Astrocyte (in vitro differentiated cells and primary cell): ENCODE results near the gene PBXIP1.

ENCODE experiments used
- EZH2 ChIP-seq: IDR thresholded peaks from 2 replicates; pipeline ENCODE4 v1.6.1; 2012; ENCODE audit warnings: mild to moderate bottlenecking, low read length, inconsistent platforms; ENCODE audit not compliant: insufficient read depth
- TF ChIP-seq, protein P1 (sequence below): IDR thresholded peaks from 2 replicates; pipeline ENCODE4 v1.5.1; 2011; ENCODE audit warnings: low read depth, mild to moderate bottlenecking, inconsistent platforms, low read length, moderate library complexity; ENCODE audit not compliant: insufficient read depth

DNA sequence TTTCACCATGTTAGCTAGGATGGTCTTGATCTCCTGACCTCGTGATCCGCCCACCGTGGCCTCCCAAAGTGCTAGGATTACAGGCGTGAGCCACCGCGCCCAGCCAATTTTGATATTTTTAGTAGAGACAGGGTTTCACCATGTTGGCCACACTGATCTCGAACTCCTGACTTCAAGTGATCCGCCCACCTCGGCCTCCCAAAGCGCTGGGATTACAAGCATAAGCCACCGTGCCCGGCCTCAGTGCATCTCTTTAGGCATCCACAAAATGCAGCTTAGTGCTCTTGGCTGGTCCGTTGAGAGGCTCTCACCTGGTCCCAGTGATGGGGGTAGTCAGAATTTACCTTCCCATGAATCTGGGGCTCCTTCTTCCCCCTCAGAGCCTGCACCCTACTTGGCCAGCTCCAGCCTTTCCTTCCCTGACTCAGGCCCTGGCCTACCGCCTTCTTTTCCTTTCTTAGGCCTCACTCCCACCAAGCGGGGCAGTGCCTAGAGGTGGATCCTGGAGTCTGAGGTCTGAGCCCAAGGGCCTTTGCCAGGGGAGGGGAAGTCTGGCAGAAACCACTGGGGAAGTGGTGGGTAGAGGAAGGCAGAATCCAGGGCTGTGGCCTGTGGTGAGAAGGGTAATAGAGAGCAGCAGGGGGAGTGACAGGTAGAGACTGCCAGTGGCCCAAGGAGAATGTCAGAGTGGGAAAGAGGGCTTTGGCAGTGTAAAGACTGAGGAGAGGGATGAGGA lies 41.2 kb upstream of the PBXIP1 start:
- TF ChIP-seq, protein P1, sequence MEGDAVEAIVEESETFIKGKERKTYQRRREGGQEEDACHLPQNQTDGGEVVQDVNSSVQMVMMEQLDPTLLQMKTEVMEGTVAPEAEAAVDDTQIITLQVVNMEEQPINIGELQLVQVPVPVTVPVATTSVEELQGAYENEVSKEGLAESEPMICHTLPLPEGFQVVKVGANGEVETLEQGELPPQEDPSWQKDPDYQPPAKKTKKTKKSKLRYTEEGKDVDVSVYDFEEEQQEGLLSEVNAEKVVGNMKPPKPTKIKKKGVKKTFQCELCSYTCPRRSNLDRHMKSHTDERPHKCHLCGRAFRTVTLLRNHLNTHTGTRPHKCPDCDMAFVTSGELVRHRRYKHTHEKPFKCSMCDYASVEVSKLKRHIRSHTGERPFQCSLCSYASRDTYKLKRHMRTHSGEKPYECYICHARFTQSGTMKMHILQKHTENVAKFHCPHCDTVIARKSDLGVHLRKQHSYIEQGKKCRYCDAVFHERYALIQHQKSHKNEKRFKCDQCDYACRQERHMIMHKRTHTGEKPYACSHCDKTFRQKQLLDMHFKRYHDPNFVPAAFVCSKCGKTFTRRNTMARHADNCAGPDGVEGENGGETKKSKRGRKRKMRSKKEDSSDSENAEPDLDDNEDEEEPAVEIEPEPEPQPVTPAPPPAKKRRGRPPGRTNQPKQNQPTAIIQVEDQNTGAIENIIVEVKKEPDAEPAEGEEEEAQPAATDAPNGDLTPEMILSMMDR: no peak
- TF ChIP-seq EZH2: no peak
